HG03039 (cell line): Measurements from ENCODE around the gene MFSD1.
A peak's percentile ranks its signal among the peaks of the same experiment; 100 is the strongest.

Experiments used
- ATAC-seq: cut with Tn5 transposase; IDR thresholded peaks from one replicate; pipeline ENCODE4 v1.9.1; 2021; ENCODE audit warnings: mild to moderate bottlenecking, moderate library complexity; ENCODE audit not compliant: unreplicated experiment

The MFSD1 gene

DNA sequence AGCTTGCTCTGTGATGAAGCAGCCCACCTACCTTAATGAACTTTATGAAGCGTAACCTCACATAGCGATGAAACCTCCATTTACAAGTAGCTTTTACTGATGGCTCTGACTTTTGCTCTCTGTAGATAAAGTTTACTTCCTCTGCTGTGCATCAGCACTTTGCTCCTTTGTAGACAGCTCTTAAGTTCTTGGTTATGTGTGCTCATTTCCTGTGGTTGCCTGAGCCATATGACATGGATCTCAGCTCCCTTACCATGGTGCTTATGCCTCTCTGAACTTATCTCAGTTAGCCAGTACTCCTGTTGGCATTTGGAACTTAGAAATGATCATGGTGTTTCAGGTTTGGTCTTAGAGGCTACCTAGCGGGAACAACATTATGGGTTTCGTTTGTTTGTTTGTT, 7.8 kb downstream of the MFSD1 start:
- no peak for ATAC-seq

DNA sequence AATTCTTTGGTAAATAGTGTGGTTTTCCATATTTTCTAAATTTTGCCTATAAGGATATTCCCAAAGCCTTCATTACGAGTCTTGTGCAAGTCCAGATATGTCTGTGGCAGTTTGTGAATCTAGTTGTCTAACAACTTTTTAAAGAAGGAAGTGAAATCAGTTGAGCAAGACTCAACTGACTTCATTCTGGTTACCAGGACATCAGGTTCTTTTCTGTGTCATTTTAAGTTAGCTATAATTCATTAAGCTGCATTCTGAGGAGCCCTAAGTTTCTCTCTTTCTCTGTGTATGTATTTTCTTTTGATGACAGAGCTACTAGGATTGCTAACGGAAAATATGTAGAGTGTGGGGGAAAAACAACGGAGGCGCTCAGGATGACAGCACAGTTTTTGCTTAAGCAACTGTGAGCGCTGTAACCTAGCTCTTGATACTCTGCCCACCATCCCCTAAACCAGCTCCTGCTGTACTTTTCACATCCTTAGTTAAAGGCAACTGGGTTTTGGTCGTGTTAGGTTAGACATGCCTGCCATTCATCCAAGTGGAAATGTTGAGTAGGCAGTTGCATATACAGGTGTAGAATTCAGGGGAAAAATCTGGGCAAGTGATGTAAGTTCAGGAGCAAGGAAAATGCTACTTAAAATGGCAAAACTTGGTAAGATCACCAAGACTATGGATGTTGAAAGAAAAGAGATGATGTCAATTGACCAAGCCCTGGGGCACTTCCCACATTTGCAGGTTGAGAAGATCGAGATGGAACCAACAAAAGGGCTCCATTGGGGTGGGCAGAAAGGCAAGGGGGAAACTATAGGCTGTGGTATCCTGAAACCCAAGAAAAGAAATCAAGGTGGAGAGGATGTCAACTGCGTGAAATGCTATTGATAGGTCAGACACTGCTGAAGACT, 9.2 kb downstream of the MFSD1 start:
- no peak for ATAC-seq

DNA sequence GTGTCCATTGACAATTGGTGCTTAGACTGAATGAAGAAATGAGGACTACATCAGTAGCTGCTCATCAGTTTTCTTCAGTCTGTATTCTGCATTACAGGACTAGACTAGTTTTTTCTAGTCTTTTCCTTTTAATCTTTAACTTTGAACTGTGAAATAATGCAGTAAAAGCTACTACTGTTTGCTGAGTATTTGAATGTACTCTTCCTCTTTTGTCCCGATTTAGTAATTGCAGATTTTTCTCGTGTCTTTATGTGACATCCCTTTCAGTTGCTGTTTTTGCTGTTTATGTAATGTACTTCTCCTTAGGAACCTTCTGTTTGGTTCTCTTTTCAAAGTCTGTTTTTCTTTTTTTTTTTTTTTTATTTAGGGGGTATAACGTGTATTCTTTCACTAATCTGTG, 17.4 kb downstream of the MFSD1 start:
- no peak for ATAC-seq

DNA sequence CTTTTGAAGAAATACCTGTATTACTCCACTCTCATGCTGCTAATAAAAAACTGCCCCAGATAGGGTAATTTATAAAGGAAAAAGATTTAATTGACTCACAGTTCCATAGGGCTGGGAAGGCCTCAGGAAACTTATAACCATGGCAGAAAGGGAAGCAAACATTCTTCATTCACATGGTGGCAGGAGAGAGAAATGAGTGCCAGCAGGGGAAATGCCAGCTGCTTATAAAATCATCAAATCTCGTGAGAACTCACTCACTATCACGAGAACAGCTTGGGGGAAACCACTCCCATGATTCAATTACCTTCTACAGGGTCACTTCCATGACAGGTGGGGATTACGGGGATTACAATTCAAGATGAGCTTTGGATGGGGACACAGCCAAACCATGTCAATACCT, 18.7 kb downstream of the MFSD1 start:
- ATAC-seq, result no peak

DNA sequence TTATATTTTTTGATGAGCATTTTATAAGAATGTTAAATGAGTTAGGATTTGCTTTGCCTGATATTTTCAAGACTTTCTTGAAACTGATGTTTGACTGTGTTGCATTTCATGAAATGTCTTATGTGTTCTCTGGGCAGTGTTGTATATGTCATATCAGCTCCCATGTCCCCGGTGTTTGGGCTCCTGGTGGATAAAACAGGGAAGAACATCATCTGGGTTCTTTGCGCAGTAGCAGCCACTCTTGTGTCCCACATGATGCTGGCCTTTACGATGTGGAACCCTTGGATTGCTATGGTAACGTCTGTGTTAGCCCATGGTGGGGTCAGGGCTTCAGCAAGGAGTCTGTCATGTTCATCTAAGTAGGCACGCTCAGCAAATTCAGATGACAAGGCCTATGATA, 20.0 kb downstream of the MFSD1 start:
- no peak for ATAC-seq

DNA sequence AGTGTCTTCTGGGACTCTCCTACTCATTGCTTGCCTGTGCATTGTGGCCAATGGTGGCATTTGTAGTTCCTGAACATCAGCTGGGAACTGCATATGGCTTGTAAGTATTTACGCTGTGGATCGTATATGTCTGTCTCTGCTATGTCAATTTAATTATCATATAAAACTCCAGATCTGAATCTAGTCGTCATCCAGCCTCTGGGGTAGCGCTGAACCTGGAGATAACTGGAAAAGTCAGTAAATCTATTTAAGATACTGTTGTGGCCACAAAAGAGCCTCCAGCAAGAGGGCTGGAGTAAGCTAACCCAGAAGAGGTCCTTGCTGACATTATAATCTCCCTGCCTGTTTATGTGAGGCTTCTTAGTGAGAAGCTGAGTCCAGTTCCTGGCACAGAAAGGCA, 21.6 kb downstream of the MFSD1 start:
- no peak for ATAC-seq

DNA sequence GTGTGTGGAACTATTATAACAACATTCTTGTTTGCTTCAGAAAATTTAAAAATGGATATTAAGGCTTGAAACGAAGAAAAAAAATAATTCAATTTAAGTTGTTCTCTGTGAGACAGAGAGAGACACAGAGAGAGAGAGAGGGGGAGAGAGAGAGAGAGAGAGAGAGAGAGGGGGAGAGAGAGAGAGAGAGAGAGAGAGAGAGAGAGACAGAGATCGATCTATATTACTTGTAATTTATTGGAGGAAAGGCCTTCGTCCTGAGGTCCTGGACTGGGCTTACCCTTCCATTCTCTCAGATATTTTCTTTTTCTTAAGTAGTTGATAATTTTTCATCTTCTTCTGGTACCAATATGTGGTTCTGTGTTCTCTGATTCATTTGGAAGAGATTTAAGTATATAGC, 25.9 kb downstream of the MFSD1 start:
- no peak for ATAC-seq

DNA sequence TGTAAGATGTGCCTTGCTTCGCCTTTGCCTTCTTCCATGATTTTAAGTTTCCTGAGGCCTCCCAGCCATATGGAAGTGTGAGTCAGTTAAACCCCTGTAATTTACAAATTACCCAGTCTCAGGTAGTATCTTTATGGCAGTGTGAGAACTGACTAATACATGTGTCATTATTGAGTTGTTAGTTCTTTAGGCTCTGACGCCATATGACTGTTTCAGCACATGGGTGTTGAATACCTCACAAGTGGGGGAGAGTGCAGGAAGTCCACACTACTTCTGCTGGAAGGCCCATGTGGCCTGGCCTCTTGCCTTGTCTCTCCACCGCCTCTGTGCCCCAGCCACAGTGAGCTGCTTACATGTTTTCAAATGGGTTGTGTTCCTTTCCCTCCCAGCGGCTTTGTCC, 28.5 kb downstream of the MFSD1 start:
- no peak for ATAC-seq

DNA sequence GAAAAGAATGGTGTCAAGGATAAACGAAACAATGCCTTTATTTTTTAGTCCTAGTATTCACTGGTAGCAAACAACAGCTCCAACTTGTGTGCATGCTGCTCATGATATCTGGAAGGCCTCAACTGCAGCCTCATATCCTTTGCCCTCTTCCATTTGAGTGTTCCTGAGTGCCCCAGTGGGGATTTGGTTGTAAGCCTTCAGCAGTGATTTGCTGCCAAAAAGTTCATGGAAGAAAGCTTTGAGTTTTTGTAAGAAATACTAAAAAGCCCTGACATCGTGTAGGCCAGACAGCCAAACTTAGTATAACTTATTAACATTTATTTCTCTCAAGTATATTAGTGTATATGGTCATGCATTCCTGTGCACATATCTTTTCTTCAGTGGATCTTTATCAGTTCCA, 30.0 kb downstream of the MFSD1 start:
- ATAC-seq, result no peak

DNA sequence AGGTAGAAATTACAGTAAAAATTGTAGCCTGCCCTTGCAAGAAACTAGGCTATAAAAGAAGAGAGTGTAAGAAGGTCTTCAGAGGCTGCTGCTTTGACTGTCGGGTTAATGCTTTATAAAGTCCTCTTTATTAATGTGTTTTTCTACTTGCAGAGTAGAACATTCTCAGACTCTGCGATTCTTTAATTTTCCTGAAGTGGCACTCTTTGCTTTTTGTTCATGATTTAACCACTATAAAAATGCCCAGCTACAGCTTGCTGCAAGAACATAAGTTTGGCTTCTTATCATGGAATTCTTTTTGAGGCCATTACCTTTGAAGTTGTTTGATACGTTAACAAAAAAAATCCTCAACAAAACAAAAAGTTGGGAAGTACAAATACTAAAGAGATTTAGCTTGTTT, 33.8 kb downstream of the MFSD1 start:
- no peak for ATAC-seq

DNA sequence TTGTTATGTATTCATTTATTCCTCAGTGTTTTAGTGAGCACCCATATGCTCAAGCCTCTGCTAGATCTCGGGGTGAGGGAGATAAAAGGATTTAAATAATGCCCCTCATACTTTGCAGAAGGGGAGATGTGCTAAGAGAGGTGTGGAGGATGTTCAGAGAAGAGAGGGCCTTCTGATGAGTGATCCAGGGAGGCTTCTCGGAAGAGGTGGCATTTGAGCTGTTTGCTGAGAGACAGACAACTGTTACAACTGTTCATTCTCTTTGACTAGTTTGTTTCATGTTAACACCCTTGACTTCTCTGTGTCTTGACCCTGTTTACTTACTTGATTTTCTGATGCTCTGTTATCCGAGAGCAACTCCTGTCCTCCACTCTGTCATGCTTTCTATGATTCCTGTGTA, 34.5 kb downstream of the MFSD1 start:
- ATAC-seq, result no peak

DNA sequence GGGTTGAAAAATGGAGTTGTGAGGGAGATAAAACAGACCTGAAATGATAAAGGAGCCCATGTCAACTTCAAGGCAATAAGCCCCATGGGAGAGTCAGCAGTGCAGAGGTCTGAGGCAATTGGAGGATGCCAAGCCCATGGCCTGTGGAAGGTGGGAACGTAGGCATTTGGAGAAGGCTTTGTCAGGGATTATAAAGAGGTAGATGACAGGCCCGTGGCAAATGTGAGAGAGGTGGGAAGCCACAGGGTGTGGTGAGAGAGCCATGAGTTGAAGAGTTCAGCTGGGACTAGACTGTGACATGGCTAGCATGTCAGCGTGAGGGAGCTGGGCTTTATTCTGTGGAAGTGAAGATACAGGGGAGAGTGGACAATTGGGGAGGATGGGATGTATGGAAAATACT, 35.4 kb downstream of the MFSD1 start:
- no peak for ATAC-seq

DNA sequence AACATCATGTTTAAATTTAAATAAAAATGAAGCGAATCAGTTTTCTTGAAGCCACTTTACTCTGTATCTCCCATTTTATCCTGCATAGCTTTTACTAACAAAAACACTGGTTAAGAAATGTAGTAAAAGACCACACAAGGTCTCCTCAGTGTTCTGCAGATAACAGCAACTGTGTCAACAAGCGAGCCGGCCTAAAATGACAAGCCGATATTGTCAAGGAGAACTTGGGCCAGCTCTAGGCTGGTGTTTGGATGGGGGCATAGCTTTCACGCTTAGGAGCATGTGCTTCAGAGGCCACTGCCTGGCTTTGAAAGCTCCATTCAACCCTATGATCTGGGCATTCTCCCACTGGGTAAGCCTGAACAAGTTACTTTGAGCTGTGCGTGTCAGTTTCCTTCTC, 38.1 kb downstream of the MFSD1 start:
- ATAC-seq, result no peak

DNA sequence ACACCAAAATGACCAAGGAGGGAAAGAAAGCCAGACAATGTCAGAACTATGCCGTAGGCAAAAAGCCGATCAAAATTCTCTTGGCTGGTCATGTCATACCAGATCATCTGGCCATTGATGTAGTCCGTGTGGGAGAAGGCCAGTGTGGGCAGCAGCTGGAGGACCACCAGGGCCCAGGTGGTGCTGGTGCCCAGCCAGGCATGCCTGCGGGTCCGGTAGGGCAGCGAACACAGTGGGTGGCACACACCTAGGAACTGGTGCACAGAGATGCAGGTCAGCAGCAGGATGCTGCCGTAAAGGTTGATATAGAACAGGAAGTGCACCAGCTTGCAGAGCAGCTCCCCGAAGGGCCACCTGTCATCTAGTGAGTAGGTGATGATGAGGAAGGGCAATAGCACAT, 39.5 kb downstream of the MFSD1 start:
- no peak for ATAC-seq

DNA sequence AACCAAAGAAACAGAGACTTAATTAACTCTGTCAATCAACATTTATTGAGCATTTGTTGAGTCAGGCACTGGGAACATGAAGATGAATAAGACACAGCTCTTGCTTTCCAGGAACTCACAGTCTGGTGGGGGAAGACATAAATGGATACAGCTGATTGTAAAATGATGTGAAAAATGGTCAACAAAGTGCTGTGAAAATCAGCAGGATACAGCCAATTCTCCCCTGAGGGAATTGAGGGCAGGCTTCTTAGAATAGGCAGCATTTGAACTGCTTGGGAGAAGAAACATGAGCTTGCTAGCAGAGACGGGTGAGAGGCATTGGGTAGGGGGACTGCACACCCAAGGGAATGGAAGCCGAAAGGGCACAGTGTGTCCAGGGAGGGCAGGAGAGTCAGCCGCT, 41.1 kb downstream of the MFSD1 start:
- ATAC-seq, result no peak

DNA sequence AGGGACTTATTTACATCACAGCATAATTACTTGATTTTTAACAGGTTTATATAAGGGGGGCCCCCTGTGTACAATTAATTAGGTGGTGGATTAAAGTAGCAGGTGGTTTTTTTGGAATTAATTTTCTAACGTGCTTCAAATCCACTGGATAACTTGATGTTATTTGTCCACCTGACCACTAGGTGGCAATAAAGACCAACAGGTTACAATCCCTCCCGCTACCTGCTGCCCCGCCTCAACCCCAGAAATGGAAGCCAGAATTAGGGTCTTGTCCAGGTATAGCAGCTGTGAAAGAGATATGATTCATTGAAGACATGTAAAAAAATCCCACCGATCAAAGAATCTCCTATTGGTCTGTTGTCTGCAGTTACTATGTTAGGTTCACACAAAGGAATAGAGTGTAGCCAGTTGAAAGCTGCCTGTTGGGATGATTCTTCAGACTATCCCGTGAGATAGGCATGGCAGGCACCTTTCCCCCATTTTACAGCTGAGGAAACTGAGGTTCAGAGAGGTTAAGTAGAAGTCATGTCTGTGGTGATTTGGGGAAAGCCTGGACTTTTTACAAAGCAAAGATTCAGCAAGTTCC, 44.0 kb downstream of the MFSD1 start:
- no peak for ATAC-seq

DNA sequence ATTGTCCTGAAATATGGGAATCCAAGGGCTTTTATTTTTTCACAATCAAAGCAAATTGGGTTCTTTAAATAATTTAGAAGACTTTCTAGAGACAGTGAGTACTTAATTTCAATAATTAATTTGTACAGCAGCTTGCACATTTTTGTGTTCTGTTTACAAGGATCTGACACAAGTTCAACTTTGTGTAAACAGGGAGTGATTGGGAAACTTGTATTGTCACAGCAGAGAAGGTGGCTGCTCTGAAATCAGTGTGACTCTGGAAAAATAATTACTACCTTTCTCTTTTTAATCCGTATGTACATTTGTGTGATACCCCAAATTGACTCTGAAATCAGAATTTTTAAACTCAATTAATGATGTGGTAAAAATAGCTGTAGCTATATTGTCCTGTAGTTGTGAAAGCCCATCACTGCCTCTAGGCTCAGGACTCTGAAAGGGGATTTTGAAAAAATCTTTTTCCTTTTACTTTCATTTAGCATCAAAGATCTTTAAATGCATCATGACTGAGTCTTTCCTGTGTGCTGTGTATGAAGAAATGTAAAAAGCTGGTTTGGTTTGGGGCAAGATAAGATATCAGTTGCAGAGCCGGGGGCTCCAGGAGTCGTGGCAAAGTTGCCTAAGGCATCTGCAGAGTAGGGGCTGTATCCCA, 45.1 kb downstream of the MFSD1 start:
- peak; percentile 91 for ATAC-seq

DNA sequence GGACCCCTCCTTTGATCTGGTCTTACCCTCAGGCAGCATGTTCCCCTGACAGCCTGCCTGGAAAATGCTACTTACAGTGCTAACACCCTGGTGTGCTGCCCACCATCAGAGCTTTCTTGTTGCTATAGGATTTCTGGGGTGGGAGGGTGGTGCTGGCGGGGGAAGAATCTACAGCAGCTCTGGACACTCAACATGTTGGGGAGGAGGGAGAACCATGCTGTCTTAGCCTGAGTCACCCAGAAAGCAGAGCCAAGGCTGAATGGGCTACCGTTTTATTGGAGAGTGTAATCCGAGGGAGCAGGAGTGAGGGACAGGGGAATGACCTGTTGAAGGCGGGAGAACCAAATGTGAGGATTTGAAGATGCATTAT, 45.6 kb downstream of the MFSD1 start:
- peak; percentile 25 for ATAC-seq

DNA sequence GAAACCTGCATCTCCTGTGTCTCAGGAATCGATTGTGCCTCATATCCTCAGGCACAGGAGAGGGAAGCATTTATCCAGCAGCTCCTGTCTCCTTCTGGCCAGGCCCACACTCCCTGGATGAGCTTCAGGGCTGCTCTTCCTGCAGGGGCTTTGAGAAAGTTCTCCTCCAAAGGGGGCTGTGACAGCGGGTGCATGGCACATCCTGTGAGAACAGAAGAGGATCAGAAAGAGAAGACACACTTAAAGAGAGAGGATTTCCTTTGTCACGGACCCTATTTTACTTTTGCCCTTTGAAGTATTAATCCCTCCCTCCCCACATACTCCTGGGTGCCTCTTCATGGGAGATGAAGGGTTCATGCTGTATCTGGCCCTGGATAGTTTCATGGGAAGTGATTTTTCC, 46.0 kb downstream of the MFSD1 start:
- ATAC-seq, result no peak

DNA sequence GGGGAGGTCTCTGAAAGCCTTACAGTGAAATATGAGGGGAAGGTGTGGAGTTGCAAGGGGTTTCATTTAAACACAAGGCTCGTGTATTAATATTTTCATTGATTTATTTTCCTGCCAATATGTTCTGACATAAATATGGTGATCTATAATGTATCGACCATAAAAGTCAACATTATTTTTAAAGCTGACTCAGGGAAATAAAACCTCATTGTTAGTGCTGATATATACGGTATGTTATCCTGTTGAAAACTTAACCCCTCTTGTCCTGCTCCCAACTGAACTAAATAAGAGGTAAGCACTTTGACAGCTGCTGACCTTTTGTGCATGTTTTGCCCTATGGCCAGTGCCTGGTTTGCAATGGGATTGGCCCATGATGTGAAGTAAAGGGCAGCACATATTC, 47.9 kb downstream of the MFSD1 start:
- ATAC-seq, result no peak

DNA sequence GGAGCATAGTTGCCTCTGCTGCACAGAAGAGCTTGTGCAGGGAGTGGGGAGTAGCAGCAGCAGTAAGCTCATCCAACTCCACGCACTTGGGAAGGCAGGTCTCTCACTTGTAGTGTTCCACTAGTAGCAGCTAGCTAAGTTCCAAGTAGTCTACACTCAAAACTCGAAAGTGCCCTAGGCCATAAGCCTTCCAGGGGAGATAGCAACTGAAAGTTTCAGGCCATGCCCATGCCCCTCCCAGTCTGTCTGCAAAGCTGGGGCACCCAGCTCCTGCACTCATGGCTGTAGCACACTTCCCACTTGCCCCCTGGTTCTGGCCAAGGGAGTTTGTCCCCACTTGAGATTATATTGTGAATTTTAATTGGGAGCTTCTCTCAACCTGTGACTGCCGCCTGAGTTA, 57.5 kb downstream of the MFSD1 start:
- ATAC-seq, result no peak

DNA sequence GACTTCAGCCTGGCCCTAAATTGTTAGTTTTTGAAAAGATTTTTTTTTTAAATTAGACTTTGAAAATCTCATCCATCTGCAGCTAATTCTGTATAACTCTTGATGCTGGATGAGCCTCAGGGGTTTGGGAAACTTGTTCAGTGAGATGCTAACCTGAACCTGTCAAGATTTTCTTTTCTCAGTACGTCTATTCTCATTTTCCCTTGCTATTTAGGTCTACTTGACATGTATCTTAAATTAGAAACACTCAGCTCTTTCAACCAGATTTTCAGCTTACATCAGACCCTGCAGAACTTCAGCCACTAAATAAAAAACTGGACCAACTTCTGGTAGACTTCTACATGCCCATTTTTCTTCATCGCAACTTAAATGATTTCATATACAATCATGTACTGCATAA, 61.4 kb downstream of the MFSD1 start:
- ATAC-seq, result no peak
